GM19438 (cell line): Measurements from ENCODE around the gene FZR1.
A peak's percentile ranks its signal among the peaks of the same experiment; 100 is the strongest.
"Not testable (repeated sequence)": the region's sequence is repeated elsewhere in the genome, so short reads cannot be mapped to it uniquely, and the experiment has no call there.

ENCODE experiments used
- ATAC-seq: cut with Tn5 transposase; IDR thresholded peaks from one replicate; pipeline ENCODE4 v1.9.1; 2021; ENCODE audit warnings: low read depth; ENCODE audit not compliant: unreplicated experiment

Gene FZR1

GRCh38 chr19:3494051-3494450 lies 12.1 kb upstream of the FZR1 start:
- no peak for ATAC-seq

- ATAC-seq, result no peak
Measured at GRCh38 chr19:3494559-3494958, 11.6 kb upstream of the FZR1 start.

DNA sequence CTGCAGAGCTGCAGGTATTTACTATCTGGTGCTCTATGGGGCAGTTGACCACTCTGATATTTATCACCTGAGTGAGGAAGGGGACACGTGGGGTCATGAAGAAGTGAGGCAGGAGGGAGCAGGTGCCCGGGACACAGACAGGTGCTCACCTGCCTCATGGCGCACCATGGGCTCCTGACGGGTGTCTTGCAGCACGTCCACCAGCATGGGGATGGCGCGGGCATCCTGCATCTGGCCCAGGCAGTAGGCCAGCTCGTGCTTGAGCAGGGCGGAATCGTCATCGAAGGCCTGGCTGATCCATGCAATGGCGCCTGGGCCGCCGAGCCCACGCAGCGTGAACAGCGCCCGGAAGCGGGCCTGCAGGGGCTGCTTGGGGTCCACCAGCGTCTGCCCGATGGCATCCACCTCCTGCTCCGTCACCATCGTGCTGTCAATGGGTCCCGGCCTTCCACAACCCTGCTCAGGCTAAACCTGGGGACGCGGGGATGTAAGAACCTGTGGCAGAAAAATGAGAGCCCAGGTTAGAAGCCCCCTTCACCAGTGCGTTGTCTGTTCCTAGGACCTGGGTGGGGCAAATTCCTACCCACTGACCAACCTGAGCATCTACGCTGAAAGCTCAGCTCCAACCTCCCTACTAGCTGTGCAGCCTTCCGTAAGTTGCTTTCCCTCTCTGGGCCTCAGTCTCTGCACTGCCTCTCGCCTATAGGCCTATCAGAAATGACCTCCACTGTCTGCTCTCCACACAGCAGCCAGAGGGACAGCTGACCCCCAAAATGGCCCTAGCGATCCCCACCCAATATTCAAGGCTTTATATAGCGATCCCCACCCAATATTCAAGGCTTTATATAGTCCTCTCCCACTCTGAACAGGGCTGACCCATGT lies 9.5 kb upstream of the FZR1 start:
- ATAC-seq, result no peak

DNA sequence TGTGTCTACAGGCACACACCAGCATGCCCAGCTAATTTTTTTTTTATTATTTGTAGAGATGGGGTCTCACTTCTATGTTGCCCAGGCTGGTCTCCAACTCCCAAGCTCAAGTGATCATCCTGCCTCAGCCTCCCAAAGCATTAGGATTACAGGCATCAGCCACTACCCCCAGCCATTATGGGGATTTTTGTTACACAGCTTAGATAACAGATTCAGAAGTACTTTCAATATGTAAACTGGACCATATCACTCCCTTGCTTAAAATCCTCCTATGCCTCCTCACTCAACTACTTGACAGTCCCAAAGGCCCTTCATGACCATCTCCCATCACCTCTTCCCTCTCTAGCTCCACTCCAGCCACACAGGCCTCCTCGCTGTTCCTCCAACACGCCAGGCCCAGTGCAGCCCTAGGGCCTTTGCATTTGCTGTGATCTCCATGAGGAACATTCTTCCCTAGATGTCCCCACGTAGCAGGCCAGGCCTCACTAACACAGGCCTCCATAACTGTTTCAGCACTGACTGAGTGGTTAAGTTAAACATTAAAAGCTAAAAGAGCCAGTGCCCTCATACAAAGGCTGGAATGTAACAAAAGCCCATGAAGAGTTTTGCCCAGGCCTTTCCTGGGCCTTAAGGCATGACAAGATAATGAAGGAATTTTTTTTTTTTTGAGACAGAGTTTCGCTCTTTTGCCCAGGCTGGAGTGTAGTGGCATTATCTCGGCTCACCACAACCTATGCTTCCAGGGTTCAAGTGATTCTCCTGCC lies 8.2 kb upstream of the FZR1 start:
- no peak for ATAC-seq

- no peak for ATAC-seq
Measured at GRCh38 chr19:3499738-3500428, 6.2 kb upstream of the FZR1 start.

- ATAC-seq, result peak; percentile 77
Measured at GRCh38 chr19:3500429-3501101, 5.5 kb upstream of the FZR1 start, which contains the start of gene DOHH. Gene DOHH (minus strand): TSS chr19:3500674. CDS start chr19:3496814, 3,860 bp downstream.

GRCh38 chr19:3501780-3502179 lies 4.3 kb upstream of the FZR1 start:
- no peak for ATAC-seq

- no peak for ATAC-seq
Measured at GRCh38 chr19:3503036-3503572, 3.0 kb upstream of the FZR1 start.

DNA sequence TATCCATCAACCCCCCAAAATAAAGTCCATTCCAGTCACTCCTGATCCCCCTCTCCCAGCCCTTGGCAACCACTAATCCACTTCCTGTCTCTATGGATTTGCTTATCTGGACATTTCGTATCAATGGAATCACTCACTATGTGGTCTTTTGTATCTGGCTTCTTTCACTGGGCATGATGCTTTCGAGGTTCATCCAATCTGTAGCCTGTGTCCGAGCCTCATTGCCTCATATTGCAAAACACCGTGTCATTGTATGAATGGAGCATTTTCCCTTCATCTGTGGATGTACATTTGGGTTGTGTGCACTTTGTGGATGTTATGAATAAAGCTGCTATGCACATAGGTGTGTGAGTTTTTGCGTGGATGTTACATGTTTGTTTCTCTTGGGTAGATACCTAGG lies 1.4 kb upstream of the FZR1 start:
- ATAC-seq, result no peak

DNA sequence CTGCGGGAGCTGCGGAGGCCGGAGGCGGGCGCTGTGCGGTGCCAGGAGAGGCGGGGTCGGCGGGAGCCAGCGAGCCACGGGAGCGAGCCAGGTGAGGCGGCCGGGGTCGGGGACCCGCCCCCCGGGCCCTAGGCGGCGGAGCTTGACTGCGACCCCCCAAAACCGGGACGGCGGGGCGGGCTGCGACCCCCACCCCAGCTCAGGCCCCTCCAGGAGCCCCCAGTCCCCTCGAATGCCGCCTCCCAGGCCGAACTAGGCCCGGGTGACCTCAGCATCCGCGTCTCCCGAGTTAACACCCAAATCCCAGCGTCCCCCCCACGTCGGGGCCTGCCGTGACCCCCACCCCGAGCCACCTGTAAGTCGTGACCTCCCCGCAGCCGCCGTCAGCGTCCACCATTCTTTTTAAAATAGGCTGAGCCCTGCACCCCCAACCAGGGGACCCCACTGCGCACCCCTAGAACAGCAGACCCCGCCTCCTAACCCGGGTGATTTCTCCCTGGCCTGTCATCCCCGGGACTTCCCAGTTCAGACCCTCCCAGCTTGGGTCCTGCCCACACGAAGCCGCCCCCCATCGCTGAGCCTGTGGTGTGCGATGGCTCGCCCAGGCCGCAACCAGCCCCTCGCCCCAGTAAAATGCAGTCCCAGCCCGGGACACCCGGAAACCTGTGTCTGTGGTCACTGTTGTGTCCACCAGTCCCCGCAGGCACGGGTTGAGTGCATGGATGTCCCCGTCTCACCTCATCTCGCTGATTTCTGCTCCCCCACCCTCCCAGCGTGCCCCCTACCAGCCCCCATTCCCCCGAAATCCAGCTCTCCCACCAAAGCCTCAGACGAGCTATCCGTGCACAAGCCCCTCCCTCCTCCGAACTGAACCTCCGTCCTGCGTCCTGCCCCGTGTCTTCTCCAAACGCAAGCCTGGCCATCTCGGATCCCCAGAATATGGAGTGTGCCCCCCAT lies 551 bp downstream of the FZR1 start:
- peak; percentile 3 for ATAC-seq

DNA sequence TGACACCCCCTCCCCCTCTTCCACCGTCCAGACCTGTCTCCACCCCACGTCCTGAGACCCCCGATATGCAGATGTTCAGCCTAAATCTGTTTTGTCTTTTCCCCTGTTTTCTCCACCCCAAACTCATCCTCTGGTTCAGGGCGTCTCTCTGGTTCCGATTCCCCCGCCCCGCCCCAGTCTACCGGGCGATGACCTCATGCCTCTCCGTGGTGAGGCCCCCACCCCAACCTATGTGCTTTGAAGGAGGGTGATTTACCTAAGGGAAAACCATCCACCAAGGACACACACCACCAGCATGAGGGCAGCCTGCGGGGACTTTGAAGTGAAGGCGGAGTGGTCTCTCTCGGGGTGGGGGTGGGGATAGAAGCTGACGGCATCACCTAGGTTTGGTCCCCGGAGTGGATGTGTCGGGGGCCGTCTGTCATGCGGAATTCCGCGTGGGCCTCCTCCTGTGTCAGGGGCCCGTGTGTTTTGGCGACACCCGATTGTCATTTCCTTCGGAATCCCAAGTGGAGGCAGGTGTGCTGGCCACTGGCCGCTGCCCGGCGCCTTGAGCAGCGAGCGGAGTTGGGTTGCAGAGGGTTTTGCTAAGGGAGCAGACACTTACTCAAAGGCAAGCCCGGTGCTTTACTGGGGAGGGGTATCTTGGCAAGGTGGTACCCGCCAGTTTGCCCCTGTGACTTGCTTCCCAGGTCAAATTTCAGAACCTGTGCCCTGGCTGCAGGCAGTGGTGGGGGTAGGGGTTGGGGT lies 1.4 kb downstream of the FZR1 start:
- ATAC-seq, result no peak

GRCh38 chr19:3508121-3508661 lies 2.1 kb downstream of the FZR1 start:
- not testable (repeated sequence) for ATAC-seq

GRCh38 chr19:3508771-3509535 lies 2.8 kb downstream of the FZR1 start:
- ATAC-seq, result no peak

DNA sequence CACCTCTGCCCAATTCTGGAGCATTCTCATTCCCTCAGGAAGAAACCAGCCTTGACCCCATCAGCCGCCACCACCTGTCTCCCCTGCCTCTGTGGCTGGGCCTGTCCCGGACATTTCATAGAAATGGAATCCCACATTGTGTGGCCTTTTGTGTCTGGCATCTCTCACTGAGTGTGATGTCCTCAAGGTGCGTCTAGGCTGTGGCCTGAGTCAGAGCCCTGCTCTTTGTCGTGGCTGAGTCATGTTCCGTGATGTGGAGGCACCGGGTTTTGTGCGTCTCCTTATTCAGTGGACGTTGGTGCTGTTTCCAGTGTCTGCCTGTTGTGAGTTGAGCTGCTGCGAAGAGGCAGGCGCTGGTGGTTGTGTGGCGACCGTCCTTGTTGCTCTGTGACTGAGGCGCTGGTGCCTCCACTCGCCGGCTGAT lies 3.5 kb downstream of the FZR1 start:
- no peak for ATAC-seq

DNA sequence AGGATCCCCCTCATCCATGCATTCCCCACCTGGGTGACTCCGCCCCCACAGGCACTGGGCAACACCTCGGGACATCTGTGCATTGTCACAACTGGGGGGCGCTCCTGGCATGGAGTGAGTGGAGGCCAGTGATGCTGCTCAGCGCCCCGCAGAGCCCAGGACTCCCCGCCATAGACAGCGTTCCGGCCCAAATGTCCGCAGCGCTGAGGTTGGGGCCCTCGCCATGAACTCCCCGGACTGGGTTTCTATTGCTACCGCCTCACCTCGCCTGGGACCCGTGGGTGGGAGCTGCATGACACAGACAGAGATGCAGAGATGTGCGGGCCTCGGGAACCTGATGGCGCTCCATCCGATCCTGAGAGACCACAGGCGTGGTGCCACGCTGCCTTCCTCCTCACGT lies 4.6 kb downstream of the FZR1 start:
- no peak for ATAC-seq

DNA sequence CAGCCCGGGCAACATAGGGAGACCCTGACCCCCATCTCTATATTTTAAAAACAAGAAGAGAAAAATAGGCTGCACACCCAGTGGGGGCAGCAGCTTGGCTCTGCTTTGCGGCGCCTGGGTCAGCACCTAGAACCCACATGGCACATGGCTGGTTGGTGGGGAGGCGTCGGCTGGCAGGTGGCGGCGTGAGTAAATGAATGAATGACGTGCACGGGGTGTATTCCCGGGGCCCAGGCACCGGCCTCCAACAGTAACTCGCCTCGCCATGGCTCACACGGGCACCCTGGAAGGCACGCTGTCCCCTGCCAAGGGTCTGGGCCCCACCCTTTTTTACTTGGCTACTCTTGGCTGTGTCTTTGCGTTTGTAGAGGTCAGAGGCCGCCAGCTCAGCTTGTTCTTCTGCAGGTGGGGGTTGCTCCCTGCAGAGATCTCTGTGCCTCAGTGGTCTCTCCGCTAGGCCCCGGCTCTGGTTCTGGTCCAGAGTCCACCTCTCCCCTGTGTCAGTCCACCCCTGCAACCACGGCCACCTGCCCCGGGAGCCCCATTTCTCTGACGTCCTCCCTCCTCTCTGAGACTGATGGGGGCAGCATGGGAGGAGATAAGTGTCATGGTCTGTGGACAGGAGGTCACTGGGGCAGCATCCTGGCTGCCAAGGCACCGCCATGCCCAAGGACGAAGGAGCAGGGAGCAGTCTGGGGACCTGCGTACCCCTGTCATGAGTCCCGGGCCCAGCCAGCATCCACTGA lies 5.6 kb downstream of the FZR1 start:
- no peak for ATAC-seq
